ENCODE measurements around the gene PAX3.
"Not testable (repeated sequence)": the region's sequence is repeated elsewhere in the genome, so short reads cannot be mapped to it uniquely, and the experiment has no call there.

The PAX3 gene

DNA sequence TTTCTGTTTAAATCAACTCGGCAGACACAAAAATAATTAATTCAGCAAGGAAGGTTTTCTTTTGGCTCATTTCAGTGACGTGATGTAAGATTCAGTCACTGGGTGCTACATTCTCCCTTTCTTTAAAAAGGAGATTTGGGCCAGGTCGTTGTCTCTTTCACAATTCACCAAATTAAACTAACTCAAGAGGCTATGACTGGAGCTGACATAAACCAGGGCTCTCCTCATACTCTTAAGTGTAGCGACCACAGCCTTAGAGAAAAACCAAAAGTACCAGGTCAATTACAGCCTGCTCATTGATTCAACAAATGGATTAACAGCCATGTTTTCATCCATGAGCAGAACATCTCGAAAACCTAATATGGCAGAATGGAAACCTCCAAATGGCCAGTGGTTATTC lies 85.7 kb downstream of the PAX3 start:
- no peak for DNase-seq (ENCODE audit: low read depth in 2 of 2)

DNA sequence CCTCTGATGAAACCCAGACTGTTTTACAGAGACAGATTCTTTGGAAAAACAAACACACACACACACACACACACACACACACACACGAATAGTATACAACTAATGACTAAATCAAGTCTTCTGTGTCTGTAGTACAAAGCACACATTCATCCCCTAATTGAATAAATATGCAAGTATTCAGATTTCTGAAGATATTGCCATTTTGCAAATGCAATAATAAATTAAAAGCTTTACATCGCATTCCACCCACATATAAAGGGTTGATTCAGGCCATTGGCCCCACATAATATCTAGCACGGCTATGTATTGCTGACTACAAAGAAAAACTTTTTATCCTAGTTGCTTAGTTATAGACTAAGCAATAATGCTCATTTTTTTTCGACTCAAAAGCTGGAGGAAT lies 86.2 kb downstream of the PAX3 start:
- DNase-seq (ENCODE audit: low read depth in 2 of 2): no peak

DNA sequence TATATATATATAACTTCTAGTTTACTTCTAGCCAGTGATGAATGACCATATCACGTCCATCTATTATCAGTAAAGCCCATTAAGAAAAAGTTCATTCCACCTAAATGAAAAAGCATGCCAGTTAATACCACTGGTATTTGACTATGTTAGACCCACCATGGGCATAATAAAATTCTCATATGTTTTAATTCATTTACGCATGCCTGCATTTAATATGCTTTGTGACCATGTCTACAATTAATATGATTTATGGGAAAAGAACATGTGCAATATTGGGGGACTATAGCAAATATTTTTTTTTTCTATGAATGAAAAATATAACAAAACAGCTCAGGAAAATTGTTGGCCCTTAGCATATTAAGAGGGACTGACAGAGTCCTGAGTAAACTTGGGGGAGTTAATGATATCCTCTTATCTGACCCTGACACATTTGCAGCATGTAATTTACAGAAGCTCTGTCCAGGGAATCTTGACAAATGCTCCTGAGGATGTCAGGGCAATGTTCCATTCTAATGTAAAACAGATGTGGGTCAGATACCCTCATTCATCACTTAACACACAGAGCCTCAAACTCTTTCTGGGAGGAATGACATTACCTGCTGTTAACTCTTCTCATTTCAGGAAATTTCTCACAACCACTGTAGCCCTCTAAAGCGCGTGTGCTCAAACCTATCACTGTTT lies 90.6 kb downstream of the PAX3 start:
- DNase-seq (ENCODE audit: low read depth in 2 of 2): no peak

DNA sequence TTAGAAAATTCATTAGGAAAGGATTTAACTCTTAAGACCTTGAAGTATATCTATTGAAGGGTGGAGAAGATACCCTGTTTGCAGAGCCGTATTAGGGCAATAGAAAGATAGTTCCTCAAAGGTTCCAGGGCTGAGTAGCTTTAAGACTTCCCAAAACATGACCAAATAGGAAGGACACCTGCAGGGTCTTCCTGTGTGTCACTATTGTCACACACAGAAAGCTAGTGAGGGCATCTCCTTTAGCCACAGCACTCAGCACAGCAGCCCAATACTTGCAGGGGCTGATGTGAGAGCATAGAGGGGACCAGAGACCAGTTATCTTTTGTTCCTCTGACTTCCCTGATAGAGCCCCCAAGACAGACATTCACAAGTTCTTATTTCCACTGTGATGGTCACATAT lies 93.7 kb downstream of the PAX3 start:
- DNase-seq (ENCODE audit: low read depth in 2 of 2): no peak

DNA sequence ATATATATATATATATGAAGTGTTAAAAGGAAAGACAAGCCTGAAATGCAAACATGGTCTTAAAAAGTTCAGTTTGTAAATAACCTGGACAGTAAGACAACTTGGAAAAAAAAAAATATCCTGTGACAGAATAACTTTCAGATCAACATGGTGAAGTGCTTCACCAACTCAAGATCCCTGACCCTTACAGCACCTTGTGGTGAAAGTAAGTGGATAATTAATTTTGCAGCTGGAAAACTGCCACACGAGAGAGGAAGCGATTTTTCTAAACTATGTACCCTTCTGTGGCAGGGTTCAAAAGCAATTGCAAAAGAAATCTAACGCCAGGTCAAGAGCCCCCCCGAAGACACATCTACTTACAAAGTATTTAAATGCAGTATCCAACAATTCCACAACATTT lies 95.8 kb downstream of the PAX3 start:
- no peak for DNase-seq (ENCODE audit: low read depth in 2 of 2)

DNA sequence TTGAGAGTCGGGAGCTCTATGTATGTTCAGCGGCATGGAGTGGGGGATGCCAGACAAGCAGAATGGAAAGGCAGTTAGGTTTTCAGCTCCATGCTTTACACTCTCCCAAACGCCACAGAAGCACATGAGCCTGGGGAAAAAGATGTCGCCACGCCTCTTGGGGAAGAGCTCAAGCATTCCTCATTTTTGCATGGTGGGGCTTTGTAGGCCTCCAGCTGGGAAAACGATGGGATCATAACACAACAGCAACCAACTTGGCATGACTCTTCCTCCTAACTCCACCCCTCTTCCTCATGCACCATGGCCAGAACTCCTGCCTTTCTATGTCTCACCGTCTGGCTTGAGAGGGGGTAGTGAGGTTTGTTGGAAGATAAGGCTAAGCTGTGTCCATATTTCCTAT lies 102.6 kb downstream of the PAX3 start:
- DNase-seq (ENCODE audit: low read depth in 2 of 2): no peak

DNA sequence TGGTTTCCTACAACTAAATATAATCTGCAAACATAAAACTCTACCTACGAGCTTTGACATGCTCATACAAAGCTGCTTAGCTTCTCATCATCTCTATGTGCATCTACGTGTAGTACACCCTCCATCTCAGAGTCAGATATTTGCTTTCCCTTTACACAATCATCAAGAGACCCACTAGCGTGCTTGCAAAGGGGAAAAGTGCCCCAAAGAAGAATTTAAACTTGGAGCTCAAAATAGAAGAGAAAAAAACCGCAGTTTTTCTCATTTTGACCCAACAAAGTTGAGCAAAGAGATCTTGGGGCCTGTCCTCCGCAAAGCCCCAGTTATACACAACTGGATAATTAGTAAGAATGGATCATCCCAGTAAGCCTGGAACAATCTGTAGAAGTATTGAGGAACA lies 104.1 kb downstream of the PAX3 start:
- no peak for DNase-seq (ENCODE audit: low read depth in 2 of 2)

DNA sequence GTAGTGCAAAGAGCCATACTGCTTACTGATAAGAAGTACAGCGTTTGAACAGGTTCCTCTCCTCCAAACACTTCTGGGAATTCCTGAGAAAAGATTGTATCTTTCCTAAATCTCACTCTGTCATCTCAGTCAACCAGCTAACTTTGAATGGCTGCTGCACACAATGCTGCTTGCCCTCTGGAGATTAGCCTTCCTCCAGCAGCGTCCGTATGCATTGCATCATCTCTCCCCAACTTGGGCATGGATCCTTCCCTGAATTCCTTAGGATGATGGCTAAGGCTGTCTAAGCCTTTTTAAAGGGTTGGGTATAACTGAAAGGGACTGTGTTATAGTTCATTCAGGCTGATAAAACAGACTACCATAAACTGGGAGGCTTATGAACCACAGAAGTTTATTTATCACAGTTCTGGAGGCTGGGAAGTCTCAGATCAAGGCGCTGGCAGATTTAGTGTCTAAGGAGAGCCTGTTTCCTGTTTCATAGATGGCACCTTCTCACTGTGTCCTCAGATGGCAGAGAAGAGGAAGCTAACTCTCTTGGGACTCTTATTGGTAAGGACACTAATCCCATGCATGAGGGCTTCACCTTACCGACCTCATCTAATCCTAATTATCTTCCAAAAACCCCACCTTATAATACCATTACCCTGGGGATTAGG lies 105.3 kb downstream of the PAX3 start:
- no peak for DNase-seq (ENCODE audit: low read depth in 2 of 2)

DNA sequence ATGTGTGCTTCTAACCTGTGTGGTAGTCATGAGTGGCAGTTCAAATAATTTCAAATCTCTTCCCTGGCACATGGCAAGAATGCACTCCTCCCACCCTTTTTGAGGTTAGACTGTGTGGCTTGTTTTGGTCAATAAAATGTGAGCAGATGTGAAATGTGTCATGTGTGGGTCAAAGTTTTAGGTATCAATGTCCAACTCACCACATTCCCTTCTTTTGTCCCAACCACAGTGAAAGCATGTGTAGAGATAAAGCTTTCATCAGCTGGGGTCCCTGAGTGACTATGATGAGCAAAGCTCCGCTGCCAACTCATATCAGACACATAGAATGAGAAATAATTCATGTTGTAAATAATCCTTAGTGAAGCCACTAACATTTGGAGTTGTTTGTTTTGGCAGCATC lies 118.2 kb downstream of the PAX3 start:
- no peak for DNase-seq (ENCODE audit: low read depth in 2 of 2)

DNA sequence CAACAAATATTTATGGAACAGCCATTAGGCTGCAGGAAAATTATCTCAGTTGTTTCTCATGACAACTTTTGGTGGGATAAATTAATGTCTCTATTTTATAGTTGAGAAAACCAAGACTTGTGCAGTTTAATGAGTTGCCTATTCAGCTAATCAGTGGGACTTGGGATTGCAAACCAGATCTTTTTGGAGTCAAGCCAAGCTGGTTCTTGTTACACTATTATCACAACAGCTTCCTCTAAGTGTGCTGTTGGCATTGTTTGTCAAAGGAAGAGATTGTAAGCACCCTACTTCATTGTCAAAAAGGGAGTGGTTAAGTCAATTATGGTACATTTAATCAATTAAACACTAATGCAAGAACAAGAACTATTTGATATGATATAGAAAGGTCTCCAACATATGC lies 119.2 kb downstream of the PAX3 start:
- no peak for DNase-seq (ENCODE audit: low read depth in 2 of 2)

DNA sequence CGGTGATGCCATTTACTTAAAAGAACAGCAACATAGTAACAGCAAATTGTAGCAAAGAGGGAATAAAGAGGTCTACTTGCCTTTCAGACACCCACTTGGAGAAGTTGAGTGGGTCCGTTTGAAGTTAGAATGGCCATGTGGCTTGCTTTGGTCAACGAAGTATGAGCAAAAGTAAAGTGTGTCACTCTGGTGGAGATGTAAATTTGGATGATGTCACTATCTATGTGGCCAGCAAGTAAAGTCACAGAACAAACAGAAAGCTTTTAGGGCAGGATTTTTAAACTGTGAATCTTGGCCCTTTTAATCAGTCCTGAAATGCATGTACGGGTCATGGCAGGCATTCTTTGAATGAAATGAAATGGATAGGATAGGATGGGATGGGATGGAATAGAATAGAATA lies 120.3 kb downstream of the PAX3 start:
- no peak for DNase-seq (ENCODE audit: low read depth in 2 of 2)

DNA sequence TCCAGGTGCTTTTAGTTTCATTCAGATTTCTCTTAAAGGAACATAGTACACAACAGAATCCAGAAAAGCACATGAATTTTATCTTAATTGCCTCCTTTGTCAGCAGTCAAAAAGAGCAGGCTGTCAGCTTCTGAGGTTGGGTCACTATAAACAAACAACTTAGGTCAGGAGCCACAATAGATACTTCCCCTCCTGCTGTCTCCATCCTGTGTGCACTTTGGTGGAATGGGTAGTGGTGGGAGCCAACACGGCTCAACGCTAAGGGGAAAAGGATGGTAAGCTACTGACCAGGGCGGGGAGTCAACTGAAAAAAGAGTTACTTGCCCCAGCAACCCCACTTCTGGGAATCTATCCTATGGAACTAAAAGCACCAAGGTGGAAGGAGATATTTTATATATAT lies 121.9 kb downstream of the PAX3 start:
- no peak for DNase-seq (ENCODE audit: low read depth in 2 of 2)

DNA sequence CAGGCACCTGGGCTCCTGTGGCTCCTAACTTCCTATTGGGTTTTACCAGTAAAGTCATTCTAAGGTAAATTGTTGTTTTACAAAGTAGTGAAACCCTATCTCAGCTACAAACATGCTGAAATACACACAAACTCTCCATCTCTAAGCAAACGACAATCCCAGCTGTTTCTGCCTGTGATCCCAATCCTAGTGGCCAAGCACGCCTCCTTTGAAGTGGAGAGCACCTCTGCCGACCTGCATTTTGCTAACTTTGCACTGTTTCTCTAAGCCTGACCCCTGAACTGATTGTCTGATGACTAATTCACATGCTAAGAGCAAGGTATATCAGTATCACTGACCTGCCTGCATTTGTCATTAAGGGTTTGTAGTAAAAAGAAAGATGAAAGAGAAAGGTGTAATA lies 124.3 kb downstream of the PAX3 start:
- DNase-seq (ENCODE audit: low read depth in 2 of 2): no peak

DNA sequence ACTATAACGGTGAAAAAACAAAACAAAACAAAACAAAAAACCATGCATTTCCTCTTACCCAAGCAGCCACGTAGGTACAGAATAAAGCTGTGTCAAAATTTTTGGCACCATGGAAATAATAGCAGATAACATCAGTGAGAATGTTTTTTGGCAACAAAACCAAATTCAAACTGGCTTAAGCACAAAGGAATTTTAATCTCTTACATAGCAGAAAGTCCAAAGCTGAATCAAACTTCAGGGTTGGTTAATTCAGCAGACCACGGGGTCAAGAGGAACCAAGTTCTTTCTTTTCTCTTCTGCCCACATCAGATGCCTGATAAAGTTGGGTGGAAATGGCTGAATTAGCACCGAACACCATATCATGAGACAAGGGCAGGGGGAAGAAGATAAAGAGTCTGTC lies 129.5 kb downstream of the PAX3 start:
- DNase-seq (ENCODE audit: low read depth in 2 of 2): no peak

DNA sequence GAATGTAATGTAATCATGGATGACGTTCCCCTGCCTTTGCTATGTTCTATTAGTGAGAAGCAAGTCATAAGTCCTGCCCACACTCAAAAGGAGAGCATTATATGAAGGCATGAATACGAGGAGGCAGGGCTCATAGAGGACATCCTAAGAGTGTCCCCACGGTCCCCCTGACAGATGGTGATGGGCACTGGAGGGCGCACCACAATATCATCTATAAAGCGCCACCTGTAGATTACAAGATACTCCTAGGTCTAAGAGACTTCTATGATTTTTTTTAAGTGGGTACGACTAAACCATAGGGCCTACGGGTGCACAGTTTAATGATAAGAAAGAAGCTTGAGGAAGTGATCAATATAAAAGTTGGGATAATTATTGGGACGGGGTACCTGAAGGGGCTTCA lies 131.0 kb downstream of the PAX3 start:
- no peak for DNase-seq (ENCODE audit: low read depth in 2 of 2)

DNA sequence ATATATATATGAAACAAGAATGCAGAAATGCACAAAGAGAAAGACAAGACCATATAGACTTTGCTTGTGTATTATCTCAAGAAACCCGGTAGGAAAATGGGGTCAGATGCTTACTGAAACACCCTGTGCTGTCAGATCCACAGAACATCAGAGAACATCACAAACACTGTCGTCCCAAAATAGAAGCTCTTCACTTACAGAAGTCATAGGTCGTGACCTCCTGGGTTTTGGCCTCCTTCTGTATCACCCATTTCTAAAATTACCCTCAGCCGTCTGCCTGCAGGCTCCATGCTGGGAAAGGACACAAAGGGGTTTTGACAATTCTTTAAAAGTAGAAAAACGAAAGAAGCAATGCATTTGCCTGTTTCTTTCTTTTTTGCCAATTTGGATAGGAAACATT lies 137.9 kb downstream of the PAX3 start:
- DNase-seq (ENCODE audit: low read depth in 2 of 2): no peak

DNA sequence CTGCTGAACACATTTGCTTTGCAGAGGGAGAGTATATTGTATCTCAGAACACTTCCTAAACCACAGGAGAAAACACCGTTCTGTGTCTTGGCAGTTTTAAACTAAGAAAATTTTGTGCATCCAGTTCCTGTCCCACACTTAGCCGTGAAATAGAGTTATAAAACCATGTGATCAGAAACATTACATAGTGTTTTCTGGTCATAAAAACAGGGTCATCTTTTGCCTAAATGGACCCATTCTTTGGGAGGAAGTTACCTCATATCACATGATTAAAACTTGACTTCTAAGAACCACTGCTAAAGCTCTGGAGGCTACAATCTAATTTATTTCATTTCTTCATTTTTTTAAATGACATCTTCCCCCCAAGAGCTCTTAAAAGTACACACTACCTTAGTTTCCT lies 138.7 kb downstream of the PAX3 start:
- no peak for DNase-seq (ENCODE audit: low read depth in 2 of 2)

DNA sequence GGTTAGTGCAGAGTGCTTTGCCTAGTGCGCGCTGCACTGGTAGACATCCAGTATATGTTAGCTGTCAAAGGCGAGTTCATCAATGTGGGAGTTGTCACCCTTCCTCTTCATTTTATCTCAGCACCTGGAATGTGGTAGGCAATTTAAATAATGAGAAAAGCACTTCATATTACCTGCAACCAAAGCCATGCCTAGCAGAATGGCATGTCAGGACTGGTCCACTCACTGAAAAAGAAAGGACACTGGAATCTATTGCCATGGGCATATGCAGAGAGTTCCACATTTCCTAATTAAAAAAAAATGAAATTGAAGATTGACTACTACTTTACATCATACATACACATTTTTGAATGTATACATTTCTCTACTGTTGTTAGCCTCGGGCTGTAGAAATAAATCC lies 139.6 kb downstream of the PAX3 start:
- DNase-seq (ENCODE audit: low read depth in 2 of 2): no peak

DNA sequence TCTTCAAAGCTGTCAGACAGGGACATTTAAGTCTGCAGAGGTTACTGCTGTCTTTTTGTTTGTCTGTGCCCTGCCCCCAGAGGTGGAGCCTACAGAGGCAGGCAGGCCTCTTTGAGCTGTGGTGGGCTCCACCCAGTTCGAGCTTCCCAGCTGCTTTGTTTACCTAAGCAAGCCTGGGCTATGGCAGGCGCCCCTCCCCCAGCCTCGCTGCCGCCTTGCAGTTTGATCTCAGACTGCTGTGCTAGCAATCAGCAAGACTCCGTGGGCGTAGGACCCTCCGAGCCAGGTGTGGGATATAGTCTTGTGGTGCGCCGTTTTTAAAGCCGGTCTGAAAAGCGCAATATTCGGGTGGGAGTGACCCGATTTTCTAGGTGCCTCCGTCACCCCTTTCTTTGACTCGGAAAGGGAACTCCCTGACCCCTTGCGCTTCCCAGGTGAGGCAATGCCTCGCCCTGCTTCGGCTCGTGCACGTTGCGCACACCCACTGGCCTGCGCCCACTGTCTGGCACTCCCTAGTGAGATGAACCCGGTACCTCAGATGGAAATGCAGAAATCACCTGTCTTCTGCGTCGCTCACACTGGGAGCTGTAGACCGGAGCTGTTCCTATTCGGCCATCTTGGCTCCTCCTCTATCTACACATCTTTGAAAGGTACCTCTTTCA lies 143.7 kb downstream of the PAX3 start:
- DNase-seq (ENCODE audit: low read depth in 2 of 2): not testable (repeated sequence)
